ENCODE measurements around the gene NEK9.
"Not testable (repeated sequence)": the region's sequence is repeated elsewhere in the genome, so short reads cannot be mapped to it uniquely, and the experiment has no call there.

Gene NEK9

GRCh38 chr14:75132382-75133086 is 5.7 kb upstream of the NEK9 start:
- Mint-ChIP-seq H3K27ac (no peak overlapping the region), H3K9me3 (no peaks in the 10 kb centered on the region), H3K4me1 (peaks cover 5% of the 10 kb centered on the region), H3K36me3 (peaks cover 69% of the 10 kb centered on the region), H3K4me3 (no peak overlapping the region)
- ATAC-seq = peak; percentile 76
- DNase-seq (ENCODE audit: low spot score in 2 of 2) = peak; percentile 52 to 68

DNA sequence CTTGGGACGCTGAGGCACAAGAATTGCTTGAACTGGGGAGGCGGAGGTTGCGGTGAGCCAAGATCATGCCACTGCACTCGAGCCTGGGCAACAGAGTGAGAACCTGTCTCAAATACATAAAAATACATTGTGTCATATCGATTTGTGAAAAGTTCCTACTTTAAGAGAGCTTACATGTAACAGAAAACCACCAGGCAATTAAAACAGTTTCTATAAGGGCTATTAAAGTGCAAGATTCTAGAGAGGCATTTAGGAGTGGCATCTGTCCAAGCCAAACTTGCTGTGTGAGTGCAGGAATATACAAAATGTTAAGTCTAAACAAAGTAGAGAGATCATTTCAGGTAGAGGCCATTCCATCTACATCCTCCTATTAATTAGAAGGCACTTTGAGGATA is 1.7 kb upstream of the NEK9 start:
- Mint-ChIP-seq H3K4me3 (peak overlapping the region; percentile 98), H3K4me1 (peaks cover 30% of the 10 kb centered on the region), H3K9me3 (no peaks in the 10 kb centered on the region), H3K27ac (no peak overlapping the region), H3K36me3 (peaks cover 52% of the 10 kb centered on the region)
- ATAC-seq (no peak), DNase-seq (ENCODE audit: low spot score in 2 of 2) (no peak)

DNA sequence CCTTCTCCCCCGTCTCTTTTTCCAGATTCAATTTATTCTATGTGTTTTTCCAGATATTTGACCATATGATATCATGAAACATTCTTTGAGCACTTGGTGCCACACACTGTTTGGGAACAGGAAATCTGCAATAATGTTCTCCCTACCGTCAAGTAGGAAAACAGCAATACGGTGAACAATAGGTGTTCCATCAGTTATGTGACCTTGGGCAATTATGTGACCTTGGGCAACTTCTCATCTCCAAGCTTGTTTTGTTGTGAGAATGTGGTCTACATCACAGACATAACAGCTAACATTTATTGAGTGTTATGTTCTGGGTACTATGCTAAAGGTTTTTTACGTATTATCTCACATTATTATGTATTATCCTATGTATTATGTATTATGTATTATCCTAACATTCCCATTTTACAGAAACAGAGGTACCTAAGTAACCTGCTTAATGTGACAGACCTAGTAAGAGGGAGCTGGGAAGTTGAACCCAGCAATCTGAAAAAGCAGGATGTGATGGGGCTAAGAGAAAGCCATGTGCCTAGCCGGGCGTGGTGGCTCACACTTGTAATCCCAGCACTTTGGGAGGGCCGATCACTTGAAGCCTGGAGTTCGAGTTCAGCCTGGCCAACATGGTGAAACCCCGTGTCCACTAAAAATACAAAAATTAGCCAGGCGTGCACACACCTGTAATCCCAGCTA is 1.2 kb upstream of the NEK9 start:
- Mint-ChIP-seq H3K36me3 (peaks cover 48% of the 10 kb centered on the region), H3K4me3 (peak overlapping the region; percentile 98), H3K9me3 (no peaks in the 10 kb centered on the region), H3K4me1 (peaks cover 30% of the 10 kb centered on the region), H3K27ac (peak overlapping the region; percentile 99)
- ATAC-seq (no peak), DNase-seq (ENCODE audit: low spot score in 2 of 2) (no peak)

DNA sequence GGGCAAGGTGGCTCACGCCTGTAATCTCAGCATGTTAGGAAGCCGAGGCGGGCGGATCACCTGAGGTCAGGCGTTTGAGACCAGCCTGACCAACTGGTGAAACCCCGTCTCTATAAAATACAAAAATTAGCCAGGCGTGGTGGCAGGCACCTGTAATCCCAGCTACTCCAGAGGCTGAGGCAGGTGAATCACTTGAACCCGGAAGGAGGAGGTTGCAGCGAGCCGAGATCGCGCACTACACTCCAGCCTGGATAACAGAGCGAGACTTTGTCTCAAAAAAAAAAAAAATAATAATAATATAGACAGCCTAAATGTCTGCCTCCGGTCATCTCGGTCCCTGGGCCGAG is 599 bp upstream of the NEK9 start:
- not testable (repeated sequence) for ATAC-seq; DNase-seq (ENCODE audit: low spot score in 2 of 2); H3K9me3 Mint-ChIP-seq
- peak overlapping the region; percentile 98 for H3K4me3 Mint-ChIP-seq
- peaks cover 30% of the 10 kb centered on the region for H3K4me1 Mint-ChIP-seq
- H3K27ac Mint-ChIP-seq = peak overlapping the region; percentile 99
- peaks cover 42% of the 10 kb centered on the region for H3K36me3 Mint-ChIP-seq

DNA sequence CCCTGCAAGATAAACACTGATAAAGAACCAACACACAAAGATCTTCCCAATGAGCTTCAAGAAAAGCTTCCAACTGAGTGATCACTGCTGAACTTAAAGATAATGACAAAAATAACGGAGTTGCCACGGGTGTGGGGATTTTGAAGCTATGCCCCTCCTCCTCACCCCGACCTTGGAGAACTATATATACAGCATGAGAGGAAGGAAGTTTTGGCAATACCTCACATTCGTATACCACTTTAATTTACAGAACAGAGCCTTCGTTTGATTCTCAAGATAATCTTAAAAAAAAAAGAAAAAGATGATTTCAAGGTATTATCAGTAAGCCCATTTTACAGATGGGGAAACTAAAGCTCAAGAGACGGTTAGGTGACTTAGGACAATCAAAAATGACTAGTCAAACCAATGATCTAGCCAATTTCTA is 715 bp downstream of the NEK9 start:
- no peaks in the 10 kb centered on the region for H3K9me3 Mint-ChIP-seq
- peaks cover 48% of the 10 kb centered on the region for H3K36me3 Mint-ChIP-seq
- peak overlapping the region; percentile 99 for H3K27ac Mint-ChIP-seq
- H3K4me1 Mint-ChIP-seq = peaks cover 30% of the 10 kb centered on the region
- ATAC-seq (no peak), DNase-seq (ENCODE audit: low spot score in 2 of 2) (no peak)
- H3K4me3 Mint-ChIP-seq = peak overlapping the region; percentile 98

DNA sequence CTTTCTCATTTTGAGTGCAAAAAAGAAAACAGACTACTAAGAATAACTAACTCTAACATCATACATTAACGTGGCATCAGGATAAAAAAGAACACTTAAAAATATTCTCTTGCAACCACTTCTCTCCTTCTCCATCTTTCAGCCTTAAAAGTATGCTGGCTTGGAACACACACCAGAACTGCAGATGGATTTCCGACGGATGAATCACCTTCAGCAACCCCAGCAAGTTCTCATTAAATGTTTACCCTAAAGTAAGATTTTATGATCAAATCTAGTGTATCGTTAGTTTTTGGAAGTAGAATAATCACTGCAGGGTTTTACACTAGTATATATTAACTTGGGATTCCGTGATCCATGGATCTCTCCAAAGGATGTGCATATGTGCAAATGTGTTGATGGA is 1.2 kb downstream of the NEK9 start:
- no peak for DNase-seq (ENCODE audit: low spot score in 2 of 2)
- no peak for ATAC-seq
- Mint-ChIP-seq H3K4me1 (peaks cover 32% of the 10 kb centered on the region), H3K4me3 (peak overlapping the region; percentile 98), H3K9me3 (no peaks in the 10 kb centered on the region), H3K36me3 (peaks cover 49% of the 10 kb centered on the region), H3K27ac (peak overlapping the region; percentile 99)

- ATAC-seq (no peak), DNase-seq (ENCODE audit: low spot score in 2 of 2) (no peak)
- no peaks in the 10 kb centered on the region for H3K9me3 Mint-ChIP-seq
- peaks cover 36% of the 10 kb centered on the region for H3K4me1 Mint-ChIP-seq
- H3K4me3 Mint-ChIP-seq = peak overlapping the region; percentile 14
- peaks cover 56% of the 10 kb centered on the region for H3K36me3 Mint-ChIP-seq
- peak overlapping the region; percentile 69 for H3K27ac Mint-ChIP-seq
These were observed 2.9 kb downstream of the NEK9 start for GRCh38 chr14:75123991-75124390.

- Mint-ChIP-seq H3K4me3 (no peak overlapping the region), H3K9me3 (no peaks in the 10 kb centered on the region), H3K27ac (no peak overlapping the region), H3K36me3 (peaks cover 62% of the 10 kb centered on the region), H3K4me1 (peaks cover 30% of the 10 kb centered on the region)
- DNase-seq (ENCODE audit: low spot score in 2 of 2) (no peak), ATAC-seq (no peak)
These were observed 5.3 kb downstream of the NEK9 start for GRCh38 chr14:75121552-75121951.

DNA sequence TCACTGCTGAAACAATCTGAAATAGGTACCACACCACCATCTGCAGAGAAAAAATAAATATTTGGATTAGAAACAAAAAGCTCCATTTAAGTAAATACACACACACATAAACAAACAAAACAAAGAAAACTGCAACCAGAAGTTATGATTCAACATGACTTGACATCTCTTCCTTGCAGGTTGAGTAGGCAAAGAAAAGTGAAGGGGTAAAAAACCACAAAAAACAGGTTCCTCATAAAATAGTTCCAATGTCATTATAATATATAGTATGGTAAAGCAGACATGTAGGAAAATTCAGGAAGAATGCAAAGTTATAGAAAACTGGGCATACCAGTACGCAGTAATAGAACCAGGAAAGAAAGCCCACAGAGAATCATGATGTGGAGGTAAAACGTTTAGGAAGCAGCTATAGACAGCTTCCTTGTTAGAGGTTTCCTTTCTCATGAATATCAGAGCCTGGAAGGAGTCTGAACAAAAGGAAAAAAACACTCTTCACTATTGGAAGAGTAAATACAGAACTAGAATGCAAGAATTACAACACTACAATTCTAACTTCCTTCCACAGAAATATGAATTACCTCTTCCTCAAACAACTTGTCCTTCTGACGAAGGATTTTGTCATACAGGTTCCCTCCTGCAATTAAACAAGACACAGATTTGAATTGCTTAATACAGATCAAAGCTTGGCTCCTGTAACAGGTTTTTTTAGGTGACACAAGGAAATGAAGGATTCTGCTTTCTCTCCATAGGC is 6.1 kb downstream of the NEK9 start:
- peaks cover 24% of the 10 kb centered on the region for H3K4me1 Mint-ChIP-seq
- peaks cover 71% of the 10 kb centered on the region for H3K36me3 Mint-ChIP-seq
- DNase-seq (ENCODE audit: low spot score in 2 of 2) = no peak

DNA sequence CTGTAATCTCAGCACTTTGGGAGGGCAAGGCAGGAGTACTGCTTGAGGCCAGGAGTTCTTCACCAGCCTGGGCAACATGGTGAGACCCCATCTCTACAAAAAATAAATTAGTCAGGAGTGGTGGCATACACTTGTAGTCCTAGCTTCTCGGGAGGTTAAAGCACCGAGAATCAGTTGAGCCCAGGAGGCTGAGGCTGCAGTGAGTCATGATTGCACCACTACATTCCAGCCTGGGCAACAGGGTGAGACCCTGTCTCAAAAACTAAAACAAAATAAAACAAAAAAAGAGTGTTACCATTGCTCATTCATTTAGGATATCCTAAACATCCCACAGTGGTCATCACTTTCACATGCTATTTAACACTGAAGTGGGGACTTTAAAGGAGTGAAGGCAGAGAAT is 7.8 kb downstream of the NEK9 start:
- no peaks in the 10 kb centered on the region for H3K9me3 Mint-ChIP-seq
- ATAC-seq (no peak), DNase-seq (ENCODE audit: low spot score in 2 of 2) (no peak)
- H3K36me3 Mint-ChIP-seq = peaks cover 79% of the 10 kb centered on the region
- H3K4me3 Mint-ChIP-seq = no peak overlapping the region
- peaks cover 14% of the 10 kb centered on the region for H3K4me1 Mint-ChIP-seq
- H3K27ac Mint-ChIP-seq = no peak overlapping the region

More for the DNA sequence above, 6.1 kb downstream of the NEK9 start:
- no peaks in the 10 kb centered on the region for H3K9me3 Mint-ChIP-seq
- no peak overlapping the region for H3K4me3 Mint-ChIP-seq
- no peak overlapping the region for H3K27ac Mint-ChIP-seq
- ATAC-seq = no peak

- ATAC-seq = peak; percentile 83
- DNase-seq (ENCODE audit: low spot score in 2 of 2) = no peak
- Mint-ChIP-seq H3K9me3 (no peaks in the 10 kb centered on the region), H3K36me3 (peaks cover 91% of the 10 kb centered on the region), H3K4me3 (no peak overlapping the region), H3K4me1 (peaks cover 11% of the 10 kb centered on the region), H3K27ac (peak overlapping the region; percentile 74)
These were observed 12.8 kb downstream of the NEK9 start for GRCh38 chr14:75113932-75114539.

DNA sequence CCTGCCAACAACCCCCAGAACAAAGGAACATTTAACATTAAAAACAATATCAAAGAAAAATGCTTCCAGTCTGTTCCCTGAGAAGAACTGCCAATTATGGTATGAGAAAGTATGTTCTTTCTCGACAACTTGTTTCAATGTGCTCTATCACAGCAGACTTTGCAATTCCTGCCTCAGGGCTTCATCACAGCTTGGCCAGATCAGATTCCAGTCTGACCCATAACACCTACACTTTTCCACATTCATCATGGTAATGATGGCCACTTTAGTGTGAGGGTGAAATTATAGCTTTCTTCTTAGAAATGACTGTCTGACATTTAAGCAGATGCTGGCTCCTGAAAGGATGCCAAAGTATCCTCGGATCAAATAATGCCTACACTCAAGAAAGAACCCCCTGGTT is 17.0 kb downstream of the NEK9 start:
- H3K36me3 Mint-ChIP-seq = peaks cover 94% of the 10 kb centered on the region
- peaks cover 11% of the 10 kb centered on the region for H3K4me1 Mint-ChIP-seq
- H3K4me3 Mint-ChIP-seq = no peak overlapping the region
- DNase-seq (ENCODE audit: low spot score in 2 of 2) = no peak
- ATAC-seq = no peak
- H3K9me3 Mint-ChIP-seq = no peaks in the 10 kb centered on the region
- H3K27ac Mint-ChIP-seq = peak overlapping the region; percentile 57

GRCh38 chr14:75107186-75107585 is 19.7 kb downstream of the NEK9 start:
- ATAC-seq (no peak), DNase-seq (ENCODE audit: low spot score in 2 of 2) (no peak)
- no peaks in the 10 kb centered on the region for H3K9me3 Mint-ChIP-seq
- H3K4me3 Mint-ChIP-seq = no peak overlapping the region
- H3K4me1 Mint-ChIP-seq = no peaks in the 10 kb centered on the region
- H3K36me3 Mint-ChIP-seq = peaks cover 100% of the 10 kb centered on the region
- H3K27ac Mint-ChIP-seq = no peak overlapping the region

GRCh38 chr14:75101491-75101890 is 25.4 kb downstream of the NEK9 start:
- no peak overlapping the region for H3K4me3 Mint-ChIP-seq
- H3K36me3 Mint-ChIP-seq = peaks cover 96% of the 10 kb centered on the region
- ATAC-seq (no peak), DNase-seq (ENCODE audit: low spot score in 2 of 2) (no peak)
- no peak overlapping the region for H3K27ac Mint-ChIP-seq
- H3K4me1 Mint-ChIP-seq = peaks cover 6% of the 10 kb centered on the region
- H3K9me3 Mint-ChIP-seq = no peaks in the 10 kb centered on the region

GRCh38 chr14:75098682-75099081 is 28.2 kb downstream of the NEK9 start:
- no peak overlapping the region for H3K4me3 Mint-ChIP-seq
- H3K27ac Mint-ChIP-seq = no peak overlapping the region
- H3K4me1 Mint-ChIP-seq = peaks cover 6% of the 10 kb centered on the region
- DNase-seq (ENCODE audit: low spot score in 2 of 2) (no peak), ATAC-seq (no peak)
- no peaks in the 10 kb centered on the region for H3K9me3 Mint-ChIP-seq
- H3K36me3 Mint-ChIP-seq = peaks cover 96% of the 10 kb centered on the region

All from stimulated activated effector memory CD8-positive, alpha-beta T cell treated with anti-CD3 and anti-CD28 coated beads, Interleukin-12 subunit alpha, Interleukin-12 subunit beta, amount 100 ng/mL, for 72 hours (primary cell).